ENCODE data around the gene AKR1C2. TPM values are rescaled to one million over a fixed set of nuclear protein-coding genes. Genes with fewer than 3 reads are reported as not detected.
"Not testable (repeated sequence)": the region's sequence is repeated elsewhere in the genome, so short reads cannot be mapped to it uniquely, and the experiment has no call there.

Gene AKR1C2
- total and polyA plus RNA-seq, 2 experiments from 2014 or later, result 13.7 to 20.9 TPM

GRCh38 chr10:5023177-5023805, 19.6 kb upstream of the AKR1C2 start:
- Histone ChIP-seq H3K9me3 (ENCODE audit: low read depth) (no peaks in the 10 kb centered on the region), H4K20me1 (ENCODE audit: insufficient read depth) (no peaks in the 10 kb centered on the region), H3K4me2 (ENCODE audit: unreplicated experiment) (no peak overlapping the region), H3K9ac (no peak overlapping the region), H2AFZ (no peak overlapping the region), H3K27ac (no peak overlapping the region), H3K79me2 (ENCODE audit: insufficient read depth) (no peaks in the 10 kb centered on the region), H3K9me2 (ENCODE audit: insufficient read depth) (no peaks in the 10 kb centered on the region), H3F3A (ENCODE audit: insufficient read depth) (peaks cover 7% of the 10 kb centered on the region; the same call in 1 of the 2 replicates), H3K4me3 (no peak overlapping the region), H3K36me3 (ENCODE audit: low read depth) (no peaks in the 10 kb centered on the region), H3K4me1 (ENCODE audit: insufficient read depth) (peaks cover 29% of the 10 kb centered on the region), H3K27me3 (replicated peaks; ENCODE audit: insufficient read depth) (no peaks in the 10 kb centered on the region)
- in situ Hi-C loops (cut with MboI), result loop anchor here (10.0 kb wide), 1 partner anchor 72 kb away; the partner anchor contains the start of gene AKR1C3
- WGBS, 2 experiments (ENCODE audit: low coverage in 1 of 2, low lambda C conversion rate in 2 of 2, missing lambda C conversion rate in 2 of 2), result 37 to 42% methylated on average over 4 of the region's 4 CpGs
- TF ChIP-seq EZH2phosphoT487 (IDR thresholded peaks at IDR 0.05; ENCODE audit: insufficient read depth, low read depth), result no peak
- TF ChIP-seq EZH2 (IDR thresholded peaks at IDR 0.05; ENCODE audit: insufficient read depth, poor library complexity, severe bottlenecking), result no peak
- no peak for DNase-seq

DNA sequence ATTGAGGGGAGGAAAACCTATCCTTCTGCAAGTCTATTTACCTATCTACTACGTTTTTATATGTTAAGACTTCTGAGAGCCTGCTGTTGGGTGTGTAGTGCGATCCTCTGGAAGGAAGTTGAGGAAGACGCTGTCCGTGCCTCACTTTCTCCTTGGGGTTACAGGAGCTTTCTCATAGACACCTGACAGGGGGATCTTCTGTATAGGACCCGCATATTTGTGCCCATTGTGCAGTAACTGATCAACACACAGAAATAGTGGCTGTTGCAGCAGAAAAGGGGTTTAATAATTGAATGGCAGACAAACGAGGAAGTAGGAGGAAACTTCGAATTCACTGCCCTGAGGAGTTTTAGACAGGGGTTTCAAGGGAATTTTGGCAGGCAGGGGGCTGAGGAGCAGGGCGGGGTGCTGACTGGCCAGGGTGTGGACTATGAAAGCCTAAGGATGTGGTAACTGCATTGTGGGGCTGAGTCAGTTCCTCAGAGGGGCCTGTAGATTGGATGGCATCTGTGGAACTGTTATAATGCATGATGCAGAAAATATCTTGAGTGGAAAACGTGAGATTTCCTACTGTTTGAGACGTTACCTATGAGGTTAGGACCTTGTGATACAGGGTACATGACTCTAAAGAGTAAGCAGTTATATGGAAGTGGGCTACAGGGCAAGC, 18.1 kb upstream of the AKR1C2 start:
- Histone ChIP-seq H3K27ac (peak overlapping the region; percentile 46), H3K4me2 (ENCODE audit: unreplicated experiment) (peak overlapping the region; percentile 45), H3K4me1 (ENCODE audit: insufficient read depth) (peaks cover 29% of the 10 kb centered on the region), H2AFZ (0 out of 2 replicates have a peak overlapping the region, but pooled peaks have one; percentile 14)
- H3F3A ChIP-seq (ENCODE audit: insufficient read depth); H3K27me3 ChIP-seq (replicated peaks; ENCODE audit: insufficient read depth); H3K9me2 ChIP-seq (ENCODE audit: insufficient read depth); H3K9me3 ChIP-seq (ENCODE audit: low read depth); H4K20me1 ChIP-seq (ENCODE audit: insufficient read depth); H3K79me2 ChIP-seq (ENCODE audit: insufficient read depth); H3K36me3 ChIP-seq (ENCODE audit: low read depth); H3K9ac ChIP-seq; H3K4me3 ChIP-seq: not testable (repeated sequence)
- in situ Hi-C loops (cut with MboI), result loop anchor here (10.0 kb wide), 1 partner anchor 73 kb away; the partner anchor contains the start of gene AKR1C3
- WGBS, 2 experiments (ENCODE audit: low coverage in 1 of 2, low lambda C conversion rate in 2 of 2, missing lambda C conversion rate in 2 of 2), result 45 to 46% methylated on average over 10 of the region's 10 CpGs
- peak; percentile 67 for DNase-seq

GRCh38 chr10:5019770-5020612, 16.3 kb upstream of the AKR1C2 start:
- H3K9me3 ChIP-seq (ENCODE audit: low read depth); H4K20me1 ChIP-seq (ENCODE audit: insufficient read depth); H3K9me2 ChIP-seq (ENCODE audit: insufficient read depth); DNase-seq; H3K9ac ChIP-seq; H3K4me2 ChIP-seq (ENCODE audit: unreplicated experiment); H3K27me3 ChIP-seq (replicated peaks; ENCODE audit: insufficient read depth); H3K4me3 ChIP-seq; H3K36me3 ChIP-seq (ENCODE audit: low read depth); H3F3A ChIP-seq (ENCODE audit: insufficient read depth); H3K79me2 ChIP-seq (ENCODE audit: insufficient read depth): not testable (repeated sequence)
- Histone ChIP-seq H2AFZ (peak overlapping the region; percentile 24; the same call in 1 of the 2 replicates), H3K4me1 (ENCODE audit: insufficient read depth) (peaks cover 29% of the 10 kb centered on the region), H3K27ac (0 out of 2 replicates have a peak overlapping the region, but pooled peaks have one; percentile 63)
- in situ Hi-C loops (cut with MboI), result loop anchor here (10.0 kb wide), 1 partner anchor 75 kb away; the partner anchor contains the start of gene AKR1C3
- WGBS, 2 experiments (ENCODE audit: low coverage in 1 of 2, low lambda C conversion rate in 2 of 2, missing lambda C conversion rate in 2 of 2), result 52 to 53% methylated on average over 6 of the region's 6 CpGs

DNA sequence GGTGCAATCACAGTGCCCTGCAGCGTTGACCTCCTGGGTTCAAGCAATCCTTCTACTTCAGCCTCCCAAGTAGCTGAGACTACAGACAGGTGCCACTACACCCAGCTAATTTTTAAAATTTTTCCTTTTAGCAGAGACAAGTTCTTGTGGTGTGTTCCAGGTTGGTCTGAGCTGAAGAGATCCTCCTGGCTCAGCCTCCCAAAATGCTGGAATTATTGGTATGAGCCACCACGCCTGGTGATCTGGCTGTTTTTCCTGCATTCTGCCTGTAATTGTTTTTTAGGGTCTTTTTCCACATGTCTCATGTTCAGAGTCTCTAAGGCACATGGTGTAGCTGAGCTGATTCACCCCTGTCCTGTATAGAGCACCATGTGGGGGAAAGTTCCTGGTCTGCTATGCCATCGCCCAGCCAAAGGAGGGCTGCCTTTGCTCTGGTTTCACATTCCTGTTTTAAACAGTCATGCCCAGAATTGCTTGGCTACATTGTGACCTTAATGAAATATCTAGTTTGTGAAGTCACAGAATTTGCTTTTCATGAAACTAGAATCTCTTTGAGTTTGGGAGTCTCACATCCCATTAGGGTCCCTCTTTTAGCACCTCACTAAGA, 15.1 kb upstream of the AKR1C2 start:
- 0 to 2% methylated on average over 2 to 3 of the region's 3 CpGs for WGBS, 2 experiments (ENCODE audit: low coverage in 1 of 2, low lambda C conversion rate in 2 of 2, missing lambda C conversion rate in 2 of 2)
- H3K27me3 ChIP-seq (replicated peaks; ENCODE audit: insufficient read depth); H3K79me2 ChIP-seq (ENCODE audit: insufficient read depth); H3K9me2 ChIP-seq (ENCODE audit: insufficient read depth); H4K20me1 ChIP-seq (ENCODE audit: insufficient read depth); H3F3A ChIP-seq (ENCODE audit: insufficient read depth); in situ Hi-C loops (cut with MboI); H3K36me3 ChIP-seq (ENCODE audit: low read depth); H3K4me3 ChIP-seq; H3K9me3 ChIP-seq (ENCODE audit: low read depth): not testable (repeated sequence)
- Histone ChIP-seq H3K27ac (peak overlapping the region; percentile 63), H3K4me2 (ENCODE audit: unreplicated experiment) (peak overlapping the region; percentile 54), H3K4me1 (ENCODE audit: insufficient read depth) (peaks cover 29% of the 10 kb centered on the region), H2AFZ (peak overlapping the region; percentile 42), H3K9ac (peak overlapping the region; percentile 48)
- peak; percentile 86 for DNase-seq
